GM23338 (cell line): ENCODE measurements around the gene MIER1. TPM values are rescaled to one million over a fixed set of nuclear protein-coding genes. Genes with fewer than 3 reads are reported as not detected.

Experiments used
- ATAC-seq: fragments of 200-7000 bp; cut with Tn5 transposase; 3 replicates; pipeline ENCODE4 v1.9.1; 2020
- DNase-seq: peaks from one replicate; pipeline ENCODE4 v3.0.0-alpha.2; 2015; ENCODE audit warnings: low spot score
- H2AFZ ChIP-seq: fragments of 200-600 bp; sonication (generic); 2 replicates; pipeline ENCODE4 v1.8.0; 2016; ENCODE audit warnings: antibody characterized with exemption, mild to moderate bottlenecking, moderate library complexity
- H3F3A ChIP-seq: fragments of 200-600 bp; sonication (generic); replicated peaks from 2 replicates; pipeline ENCODE4 v1.8.0; 2017; ENCODE audit warnings: antibody characterized with exemption, mixed run types, low read depth
- H3K27ac ChIP-seq: fragments of 200-600 bp; sonication (generic); 2 replicates; pipeline ENCODE4 v1.6.1; 2016; ENCODE audit warnings: low read depth
- H3K27me3 ChIP-seq: fragments of 200-600 bp; sonication (generic); 2 replicates; pipeline ENCODE4 v1.8.0; 2016; ENCODE audit warnings: mild to moderate bottlenecking, mixed run types, moderate library complexity; ENCODE audit not compliant: insufficient read depth
- H3K36me3 ChIP-seq: fragments of 200-600 bp; sonication (generic); 2 replicates; pipeline ENCODE4 v1.8.0; 2016; ENCODE audit warnings: mild to moderate bottlenecking; ENCODE audit not compliant: insufficient read depth
- H3K4me1 ChIP-seq: fragments of 200-600 bp; sonication (generic); 2 replicates; pipeline ENCODE4 v1.8.0; 2016; ENCODE audit warnings: mild to moderate bottlenecking, moderate library complexity; ENCODE audit not compliant: insufficient read depth
- H3K4me2 ChIP-seq: fragments of 200-600 bp; sonication (generic); 2 replicates; pipeline ENCODE4 v1.7.1; 2017; ENCODE audit warnings: mixed run types
- H3K4me3 ChIP-seq: fragments of 200-600 bp; sonication (generic); 2 replicates; pipeline ENCODE4 v1.6.1; 2016; ENCODE audit warnings: mixed run types
- H3K79me2 ChIP-seq: fragments of 200-600 bp; sonication (generic); replicated peaks from 2 replicates; pipeline ENCODE4 v1.8.0; 2017; ENCODE audit warnings: mild to moderate bottlenecking; ENCODE audit not compliant: insufficient read depth
- H3K9me2 ChIP-seq: fragments of 200-600 bp; sonication (generic); 2 replicates; pipeline ENCODE4 v1.8.0; 2017; ENCODE audit not compliant: insufficient read depth
- H4K20me1 ChIP-seq: fragments of 200-600 bp; sonication (generic); replicated peaks from 2 replicates; pipeline ENCODE4 v1.8.0; 2017; ENCODE audit warnings: mild to moderate bottlenecking; ENCODE audit not compliant: insufficient read depth
- H3K27ac Mint-ChIP-seq: 2 replicates; pipeline ENCODE4 v1.8.0; 2020; ENCODE audit warnings: inconsistent platforms, mild to moderate bottlenecking, moderate library complexity, mixed read lengths
- H3K27me3 Mint-ChIP-seq: 3 replicates; pipeline ENCODE4 v1.8.0; 2022; ENCODE audit warnings: low read depth, mild to moderate bottlenecking, moderate library complexity, mixed read lengths, inconsistent platforms; ENCODE audit not compliant: insufficient read depth, poor library complexity
- H3K36me3 Mint-ChIP-seq: 3 replicates; pipeline ENCODE4 v1.8.0; 2021; ENCODE audit warnings: low read depth, mild to moderate bottlenecking, inconsistent platforms, moderate library complexity, mixed read lengths
- H3K4me1 Mint-ChIP-seq: 3 replicates; pipeline ENCODE4 v1.8.0; 2020; ENCODE audit warnings: mild to moderate bottlenecking, inconsistent platforms, mixed read lengths
- H3K4me3 Mint-ChIP-seq: 3 replicates; pipeline ENCODE4 v1.8.0; 2021; ENCODE audit warnings: moderate library complexity, mild to moderate bottlenecking, inconsistent platforms, mixed read lengths
- H3K9me3 Mint-ChIP-seq: 3 replicates; pipeline ENCODE4 v1.8.0; 2020; ENCODE audit warnings: moderate library complexity, mild to moderate bottlenecking, inconsistent platforms, mixed read lengths
- CREB1 ChIP-seq: fragments of 250-450 bp; sonication (Bioruptor Pico); IDR thresholded peaks from 2 replicates; pipeline ENCODE4 v1.5.0; 2020; ENCODE audit warnings: low read depth, mild to moderate bottlenecking, moderate library complexity
- EZH2 ChIP-seq: fragments of 200-600 bp; sonication (generic); IDR thresholded peaks from one replicate; pipeline ENCODE4 v1.8.0; 2017; ENCODE audit warnings: antibody characterized with exemption, mild to moderate bottlenecking, low read depth; ENCODE audit not compliant: unreplicated experiment
- EZH2phosphoT487 ChIP-seq: fragments of 200-600 bp; sonication (generic); IDR thresholded peaks from one replicate; pipeline ENCODE4 v1.8.1; 2018; ENCODE audit warnings: antibody characterized with exemption; ENCODE audit not compliant: unreplicated experiment
- JUNB ChIP-seq: IDR thresholded peaks from one replicate; pipeline ENCODE4 v1.6.1; 2016; ENCODE audit warnings: antibody characterized with exemption; ENCODE audit not compliant: unreplicated experiment
- NANOG ChIP-seq: IDR thresholded peaks from 2 replicates; pipeline ENCODE4 v1.6.1; 2016; ENCODE audit warnings: antibody characterized with exemption, borderline replicate concordance
- POLR2AphosphoS5 ChIP-seq: IDR thresholded peaks from 2 replicates; pipeline ENCODE4 v1.6.1; 2016; ENCODE audit warnings: antibody characterized with exemption, low read depth
- STAT1 ChIP-seq: IDR thresholded peaks from one replicate; pipeline ENCODE4 v1.6.1; 2016; ENCODE audit warnings: antibody characterized with exemption; ENCODE audit not compliant: unreplicated experiment
- ZNF114 ChIP-seq: fragments of 250-450 bp; sonication (Bioruptor Pico); IDR thresholded peaks from 2 replicates; pipeline ENCODE4 v1.5.0; 2020; ENCODE audit warnings: mild to moderate bottlenecking, moderate library complexity
- ZNF331 ChIP-seq: fragments of 250-450 bp; sonication (Bioruptor Pico); IDR thresholded peaks from 2 replicates; pipeline ENCODE4 v1.5.0; 2020; ENCODE audit warnings: low read depth, mild to moderate bottlenecking, moderate library complexity
- polyA plus RNA-seq: library from polyadenylated mRNA; unstranded; fragments of >200 nt; fragmentation: Nextera tagmentation; extraction: Ambion mirVana; gene quantifications from 2 replicates; pipeline ENCODE4 v1.2.1, GENCODE V29; 2016
- total RNA-seq: library from RNA; depleted of rRNA; stranded (reverse); fragments of >200 nt; shearing (Covaris generic); gene quantifications from 2 replicates; pipeline ENCODE4 v1.2.3, GENCODE V29; 2014
- TF ChIP-seq, protein P1 (sequence below): fragments of 250-450 bp; sonication (Bioruptor Pico); IDR thresholded peaks from 2 replicates; pipeline ENCODE4 v1.5.0; 2020; ENCODE audit warnings: mild to moderate bottlenecking, moderate library complexity
- TF ChIP-seq, protein P2 (sequence below): IDR thresholded peaks from 2 replicates; pipeline ENCODE4 v1.6.1; 2016; ENCODE audit warnings: antibody characterized with exemption
- TF ChIP-seq, protein P3 (sequence below), 2 experiments: fragments of 200-600 bp in 1 of 2; sonication (generic) in 1 of 2; conservative IDR thresholded peaks; 2 replicates each; pipeline versions ENCODE4 v1.5.1 to v1.6.1; 2016 to 2017; ENCODE audit warnings: antibody characterized with exemption in 2 of 2, low read depth in 2 of 2, mild to moderate bottlenecking in 2 of 2, moderate library complexity in 1 of 2
- TF ChIP-seq, protein P4 (sequence below): IDR thresholded peaks from one replicate; pipeline ENCODE4 v1.6.1; 2018; ENCODE audit warnings: antibody characterized with exemption; ENCODE audit not compliant: unreplicated experiment

The MIER1 gene
- total and polyA plus RNA-seq, 2 experiments from 2014 or later = 38.2 to 72.8 TPM

DNA sequence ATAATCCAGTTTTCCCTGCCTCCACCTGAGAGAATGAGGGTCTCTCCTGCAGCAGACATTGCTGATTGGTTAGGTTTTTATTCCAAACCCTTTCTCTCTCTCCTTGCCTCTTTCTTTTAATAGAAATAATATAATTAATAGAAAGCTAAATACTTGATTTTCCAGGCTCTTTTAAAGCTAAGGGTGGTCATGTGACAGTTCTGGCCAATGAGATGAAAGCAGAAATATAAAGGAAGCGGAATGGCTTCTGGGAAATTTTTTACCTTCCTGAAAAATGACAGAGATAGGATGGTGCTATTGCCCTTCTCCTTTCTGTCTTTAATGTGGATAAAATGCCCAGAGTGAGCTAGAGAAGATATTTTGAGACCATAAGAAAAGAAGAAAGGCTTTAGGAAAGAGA, 35.8 kb upstream of the MIER1 start:
- peak overlapping the region; percentile 0; the same call in 1 of the 2 replicates for H2AFZ ChIP-seq
- H3K36me3 ChIP-seq = no peaks in the 10 kb centered on the region
- H3K9me2 ChIP-seq = no peaks in the 10 kb centered on the region
- Mint-ChIP-seq H3K27ac (no peak overlapping the region), H3K36me3 (no peaks in the 10 kb centered on the region), H3K9me3 (no peaks in the 10 kb centered on the region), H3K4me1 (no peaks in the 10 kb centered on the region), H3K4me3 (no peak overlapping the region), H3K27me3 (no peaks in the 10 kb centered on the region)
- DNase-seq (no peak), ATAC-seq (no peak)
- no peaks in the 10 kb centered on the region for H3K27me3 ChIP-seq
- H3K4me3 ChIP-seq = no peak overlapping the region
- H3K4me2 ChIP-seq = no peak overlapping the region
- H3K79me2 ChIP-seq = no peaks in the 10 kb centered on the region
- no peaks in the 10 kb centered on the region for H3K4me1 ChIP-seq
- TF ChIP-seq JUNB (no peak), STAT1 (no peak), EZH2phosphoT487 (no peak), POLR2AphosphoS5 (no peak), EZH2 (no peak), ZNF114 (CRISPR knock-in tag) (no peak), CREB1 (CRISPR knock-in tag) (no peak), NANOG (no peak), ZNF331 (no peak)
- TF ChIP-seq, protein P1, sequence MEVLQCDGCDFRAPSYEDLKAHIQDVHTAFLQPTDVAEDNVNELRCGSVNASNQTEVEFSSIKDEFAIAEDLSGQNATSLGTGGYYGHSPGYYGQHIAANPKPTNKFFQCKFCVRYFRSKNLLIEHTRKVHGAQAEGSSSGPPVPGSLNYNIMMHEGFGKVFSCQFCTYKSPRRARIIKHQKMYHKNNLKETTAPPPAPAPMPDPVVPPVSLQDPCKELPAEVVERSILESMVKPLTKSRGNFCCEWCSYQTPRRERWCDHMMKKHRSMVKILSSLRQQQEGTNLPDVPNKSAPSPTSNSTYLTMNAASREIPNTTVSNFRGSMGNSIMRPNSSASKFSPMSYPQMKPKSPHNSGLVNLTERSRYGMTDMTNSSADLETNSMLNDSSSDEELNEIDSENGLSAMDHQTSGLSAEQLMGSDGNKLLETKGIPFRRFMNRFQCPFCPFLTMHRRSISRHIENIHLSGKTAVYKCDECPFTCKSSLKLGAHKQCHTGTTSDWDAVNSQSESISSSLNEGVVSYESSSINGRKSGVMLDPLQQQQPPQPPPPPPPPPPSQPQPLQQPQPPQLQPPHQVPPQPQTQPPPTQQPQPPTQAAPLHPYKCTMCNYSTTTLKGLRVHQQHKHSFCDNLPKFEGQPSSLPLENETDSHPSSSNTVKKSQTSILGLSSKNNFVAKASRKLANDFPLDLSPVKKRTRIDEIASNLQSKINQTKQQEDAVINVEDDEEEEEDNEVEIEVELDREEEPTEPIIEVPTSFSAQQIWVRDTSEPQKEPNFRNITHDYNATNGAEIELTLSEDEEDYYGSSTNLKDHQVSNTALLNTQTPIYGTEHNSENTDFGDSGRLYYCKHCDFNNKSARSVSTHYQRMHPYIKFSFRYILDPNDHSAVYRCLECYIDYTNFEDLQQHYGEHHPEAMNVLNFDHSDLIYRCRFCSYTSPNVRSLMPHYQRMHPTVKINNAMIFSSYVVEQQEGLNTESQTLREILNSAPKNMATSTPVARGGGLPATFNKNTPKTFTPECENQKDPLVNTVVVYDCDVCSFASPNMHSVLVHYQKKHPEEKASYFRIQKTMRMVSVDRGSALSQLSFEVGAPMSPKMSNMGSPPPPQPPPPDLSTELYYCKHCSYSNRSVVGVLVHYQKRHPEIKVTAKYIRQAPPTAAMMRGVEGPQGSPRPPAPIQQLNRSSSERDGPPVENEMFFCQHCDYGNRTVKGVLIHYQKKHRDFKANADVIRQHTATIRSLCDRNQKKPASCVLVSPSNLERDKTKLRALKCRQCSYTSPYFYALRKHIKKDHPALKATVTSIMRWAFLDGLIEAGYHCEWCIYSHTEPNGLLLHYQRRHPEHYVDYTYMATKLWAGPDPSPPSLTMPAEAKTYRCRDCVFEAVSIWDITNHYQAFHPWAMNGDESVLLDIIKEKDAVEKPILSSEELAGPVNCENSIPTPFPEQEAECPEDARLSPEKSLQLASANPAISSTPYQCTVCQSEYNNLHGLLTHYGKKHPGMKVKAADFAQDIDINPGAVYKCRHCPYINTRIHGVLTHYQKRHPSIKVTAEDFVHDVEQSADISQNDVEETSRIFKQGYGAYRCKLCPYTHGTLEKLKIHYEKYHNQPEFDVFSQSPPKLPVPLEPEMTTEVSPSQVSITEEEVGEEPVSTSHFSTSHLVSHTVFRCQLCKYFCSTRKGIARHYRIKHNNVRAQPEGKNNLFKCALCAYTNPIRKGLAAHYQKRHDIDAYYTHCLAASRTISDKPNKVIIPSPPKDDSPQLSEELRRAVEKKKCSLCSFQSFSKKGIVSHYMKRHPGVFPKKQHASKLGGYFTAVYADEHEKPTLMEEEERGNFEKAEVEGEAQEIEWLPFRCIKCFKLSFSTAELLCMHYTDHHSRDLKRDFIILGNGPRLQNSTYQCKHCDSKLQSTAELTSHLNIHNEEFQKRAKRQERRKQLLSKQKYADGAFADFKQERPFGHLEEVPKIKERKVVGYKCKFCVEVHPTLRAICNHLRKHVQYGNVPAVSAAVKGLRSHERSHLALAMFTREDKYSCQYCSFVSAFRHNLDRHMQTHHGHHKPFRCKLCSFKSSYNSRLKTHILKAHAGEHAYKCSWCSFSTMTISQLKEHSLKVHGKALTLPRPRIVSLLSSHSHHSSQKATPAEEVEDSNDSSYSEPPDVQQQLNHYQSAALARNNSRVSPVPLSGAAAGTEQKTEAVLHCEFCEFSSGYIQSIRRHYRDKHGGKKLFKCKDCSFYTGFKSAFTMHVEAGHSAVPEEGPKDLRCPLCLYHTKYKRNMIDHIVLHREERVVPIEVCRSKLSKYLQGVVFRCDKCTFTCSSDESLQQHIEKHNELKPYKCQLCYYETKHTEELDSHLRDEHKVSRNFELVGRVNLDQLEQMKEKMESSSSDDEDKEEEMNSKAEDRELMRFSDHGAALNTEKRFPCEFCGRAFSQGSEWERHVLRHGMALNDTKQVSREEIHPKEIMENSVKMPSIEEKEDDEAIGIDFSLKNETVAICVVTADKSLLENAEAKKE (CRISPR knock-in tag) = no peak
- TF ChIP-seq, protein P2, sequence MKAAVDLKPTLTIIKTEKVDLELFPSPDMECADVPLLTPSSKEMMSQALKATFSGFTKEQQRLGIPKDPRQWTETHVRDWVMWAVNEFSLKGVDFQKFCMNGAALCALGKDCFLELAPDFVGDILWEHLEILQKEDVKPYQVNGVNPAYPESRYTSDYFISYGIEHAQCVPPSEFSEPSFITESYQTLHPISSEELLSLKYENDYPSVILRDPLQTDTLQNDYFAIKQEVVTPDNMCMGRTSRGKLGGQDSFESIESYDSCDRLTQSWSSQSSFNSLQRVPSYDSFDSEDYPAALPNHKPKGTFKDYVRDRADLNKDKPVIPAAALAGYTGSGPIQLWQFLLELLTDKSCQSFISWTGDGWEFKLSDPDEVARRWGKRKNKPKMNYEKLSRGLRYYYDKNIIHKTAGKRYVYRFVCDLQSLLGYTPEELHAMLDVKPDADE = no peak
- TF ChIP-seq, protein P3, sequence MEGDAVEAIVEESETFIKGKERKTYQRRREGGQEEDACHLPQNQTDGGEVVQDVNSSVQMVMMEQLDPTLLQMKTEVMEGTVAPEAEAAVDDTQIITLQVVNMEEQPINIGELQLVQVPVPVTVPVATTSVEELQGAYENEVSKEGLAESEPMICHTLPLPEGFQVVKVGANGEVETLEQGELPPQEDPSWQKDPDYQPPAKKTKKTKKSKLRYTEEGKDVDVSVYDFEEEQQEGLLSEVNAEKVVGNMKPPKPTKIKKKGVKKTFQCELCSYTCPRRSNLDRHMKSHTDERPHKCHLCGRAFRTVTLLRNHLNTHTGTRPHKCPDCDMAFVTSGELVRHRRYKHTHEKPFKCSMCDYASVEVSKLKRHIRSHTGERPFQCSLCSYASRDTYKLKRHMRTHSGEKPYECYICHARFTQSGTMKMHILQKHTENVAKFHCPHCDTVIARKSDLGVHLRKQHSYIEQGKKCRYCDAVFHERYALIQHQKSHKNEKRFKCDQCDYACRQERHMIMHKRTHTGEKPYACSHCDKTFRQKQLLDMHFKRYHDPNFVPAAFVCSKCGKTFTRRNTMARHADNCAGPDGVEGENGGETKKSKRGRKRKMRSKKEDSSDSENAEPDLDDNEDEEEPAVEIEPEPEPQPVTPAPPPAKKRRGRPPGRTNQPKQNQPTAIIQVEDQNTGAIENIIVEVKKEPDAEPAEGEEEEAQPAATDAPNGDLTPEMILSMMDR (conservative IDR thresholded peaks at IDR 0.05; ENCODE audit: low read depth in 2 of 2) = no peak
- TF ChIP-seq, protein P4, sequence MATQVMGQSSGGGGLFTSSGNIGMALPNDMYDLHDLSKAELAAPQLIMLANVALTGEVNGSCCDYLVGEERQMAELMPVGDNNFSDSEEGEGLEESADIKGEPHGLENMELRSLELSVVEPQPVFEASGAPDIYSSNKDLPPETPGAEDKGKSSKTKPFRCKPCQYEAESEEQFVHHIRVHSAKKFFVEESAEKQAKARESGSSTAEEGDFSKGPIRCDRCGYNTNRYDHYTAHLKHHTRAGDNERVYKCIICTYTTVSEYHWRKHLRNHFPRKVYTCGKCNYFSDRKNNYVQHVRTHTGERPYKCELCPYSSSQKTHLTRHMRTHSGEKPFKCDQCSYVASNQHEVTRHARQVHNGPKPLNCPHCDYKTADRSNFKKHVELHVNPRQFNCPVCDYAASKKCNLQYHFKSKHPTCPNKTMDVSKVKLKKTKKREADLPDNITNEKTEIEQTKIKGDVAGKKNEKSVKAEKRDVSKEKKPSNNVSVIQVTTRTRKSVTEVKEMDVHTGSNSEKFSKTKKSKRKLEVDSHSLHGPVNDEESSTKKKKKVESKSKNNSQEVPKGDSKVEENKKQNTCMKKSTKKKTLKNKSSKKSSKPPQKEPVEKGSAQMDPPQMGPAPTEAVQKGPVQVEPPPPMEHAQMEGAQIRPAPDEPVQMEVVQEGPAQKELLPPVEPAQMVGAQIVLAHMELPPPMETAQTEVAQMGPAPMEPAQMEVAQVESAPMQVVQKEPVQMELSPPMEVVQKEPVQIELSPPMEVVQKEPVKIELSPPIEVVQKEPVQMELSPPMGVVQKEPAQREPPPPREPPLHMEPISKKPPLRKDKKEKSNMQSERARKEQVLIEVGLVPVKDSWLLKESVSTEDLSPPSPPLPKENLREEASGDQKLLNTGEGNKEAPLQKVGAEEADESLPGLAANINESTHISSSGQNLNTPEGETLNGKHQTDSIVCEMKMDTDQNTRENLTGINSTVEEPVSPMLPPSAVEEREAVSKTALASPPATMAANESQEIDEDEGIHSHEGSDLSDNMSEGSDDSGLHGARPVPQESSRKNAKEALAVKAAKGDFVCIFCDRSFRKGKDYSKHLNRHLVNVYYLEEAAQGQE = no peak
- H3K27ac ChIP-seq = no peak overlapping the region
- H3F3A ChIP-seq = no peaks in the 10 kb centered on the region
- H4K20me1 ChIP-seq = no peaks in the 10 kb centered on the region
